ENCODE results near the gene PHF13. TPM values are rescaled to one million over a fixed set of nuclear protein-coding genes. Genes with fewer than 3 reads are reported as not detected.

Gene PHF13
- total and polyA plus RNA-seq, 9 of the 15 experiments (the other 6 are each of a cell fraction or from before 2014, with no cell fraction given) = 1.8 to 36.1 (median 11.7) TPM

GRCh38 chr1:6580119-6580592 is 33.4 kb upstream of the PHF13 start (continued):
- TF ChIP-seq MTF1 (CRISPR knock-in tag; IDR thresholded peaks at IDR 0.05; ENCODE audit: borderline replicate concordance) = no peak
- no peak for TF ChIP-seq ZNF586 (CRISPR knock-in tag; conservative IDR thresholded peaks at IDR 0.05)
- TF ChIP-seq VEZF1 (CRISPR knock-in tag; IDR thresholded peaks at IDR 0.05) = peak; percentile 8; the same call in 1 of the 2 replicates
- TF ChIP-seq POLR2G (IDR thresholded peaks at IDR 0.05; ENCODE audit: low read depth, low read length) = peak; percentile 9; the same call in 1 of the 2 replicates
- 0 out of 2 replicates have a peak, but pooled peaks have one; percentile 22 for TF ChIP-seq ZBTB7A (IDR thresholded peaks at IDR 0.05; ENCODE audit: borderline replicate concordance, control insufficient read depth, low read depth, low read length)
- TF ChIP-seq FOXK1 (CRISPR knock-in tag; IDR thresholded peaks at IDR 0.05; ENCODE audit: borderline replicate concordance) = peak; percentile 74; the same call in 1 of the 2 replicates
- peak; percentile 22; the same call in 1 of the 2 replicates for TF ChIP-seq SUPT5H (IDR thresholded peaks at IDR 0.05)
- TF ChIP-seq NR2F6 (CRISPR knock-in tag; IDR thresholded peaks at IDR 0.05) = 0 out of 2 replicates have a peak, but pooled peaks have one; percentile 39
- TF ChIP-seq MYC (IDR thresholded peaks at IDR 0.05; ENCODE audit: low read depth, low read length) = 0 out of 2 replicates have a peak, but pooled peaks have one; percentile 35
- TF ChIP-seq MYC (CRISPR knock-in tag; IDR thresholded peaks at IDR 0.05; ENCODE audit: borderline replicate concordance, low read depth) = no peak
- TF ChIP-seq GABPB1 (CRISPR knock-in tag; IDR thresholded peaks at IDR 0.05) = peak; percentile 69; the same call in 1 of the 2 replicates
- TF ChIP-seq ARID4B (CRISPR knock-in tag; IDR thresholded peaks at IDR 0.05) = peak; percentile 20; the same call in 1 of the 2 replicates

All from K562 (cell line).